Right lobe of liver (tissue), 4 donors: Measurements from ENCODE around the gene ZNF524.

Experiments used
- CTCF ChIP-seq, 4 donors: fragments of 200-600 bp in 3 of 4; fragments of 450-650 bp in 1 of 4; IDR thresholded peaks; one replicate each; pipeline versions ENCODE4 v1.5.1 to v1.8.0; 2016 to 2022; ENCODE audit warnings: antibody characterized with exemption in 4 of 4, mild to moderate bottlenecking in 2 of 4
- POLR2A ChIP-seq: fragments of 450-650 bp; IDR thresholded peaks from one replicate; pipeline ENCODE4 v1.6.1; 2017; ENCODE audit warnings: antibody characterized with exemption, mild to moderate bottlenecking
- donor health status: DM: no; HTN: no; CAD: no.
- donor health status: DM: no; HTN: no; CAD: no.
- donor health status: DM: no; HTN: yes; CAD: no.

DNA sequence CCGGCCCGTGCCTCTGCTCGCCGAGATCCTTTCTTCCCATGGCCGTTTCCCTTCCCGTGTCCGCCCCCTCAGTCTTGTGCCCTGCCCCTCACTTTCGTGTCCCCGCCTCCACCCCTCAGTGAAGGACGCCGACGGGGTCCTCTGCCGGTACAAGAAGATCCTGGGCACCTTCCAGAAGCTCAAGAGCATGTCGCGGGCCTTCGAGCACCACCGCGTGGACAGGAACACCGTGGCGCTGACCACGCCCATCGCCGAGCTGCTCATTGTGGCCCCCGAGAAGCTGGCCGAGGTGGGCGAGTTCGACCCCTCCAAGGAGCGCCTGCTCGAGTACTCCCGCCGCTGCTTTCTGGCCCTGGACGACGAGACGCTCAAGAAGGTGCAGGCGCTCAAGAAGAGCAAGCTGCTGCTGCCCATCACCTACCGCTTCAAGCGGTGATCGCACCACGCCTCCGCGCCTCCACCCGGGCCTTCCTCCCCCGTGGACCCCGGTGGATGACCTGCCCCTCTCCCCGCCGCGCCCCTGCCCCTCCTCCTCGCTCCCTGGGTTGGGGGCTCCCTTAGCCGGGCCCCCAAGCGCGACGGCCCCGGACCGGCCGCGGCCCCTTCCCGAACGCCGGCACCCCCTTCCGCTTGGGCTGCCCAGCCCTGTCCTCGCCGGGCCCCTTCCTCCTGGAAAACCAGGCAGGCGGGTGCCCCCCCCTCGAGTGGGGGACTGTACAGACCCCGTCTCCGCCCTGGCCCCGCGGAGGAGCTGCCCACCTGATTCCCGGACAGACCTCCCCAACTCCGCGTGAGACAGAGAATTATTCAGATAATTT lies 52.4 kb downstream of the ZNF524 start:
- TF ChIP-seq CTCF (IDR thresholded peaks at IDR 0.05): no peak
- TF ChIP-seq POLR2A: no peak
